Effector CD4-positive, alpha-beta T cell (primary cell): ENCODE data around the gene FAM110A.
"Not testable (repeated sequence)": the region's sequence is repeated elsewhere in the genome, so short reads cannot be mapped to it uniquely, and the experiment has no call there.

Source experiments
- DNase-seq: peaks from one replicate; pipeline ENCODE4 v3.0.0-alpha.2; 2020

Gene FAM110A

DNA sequence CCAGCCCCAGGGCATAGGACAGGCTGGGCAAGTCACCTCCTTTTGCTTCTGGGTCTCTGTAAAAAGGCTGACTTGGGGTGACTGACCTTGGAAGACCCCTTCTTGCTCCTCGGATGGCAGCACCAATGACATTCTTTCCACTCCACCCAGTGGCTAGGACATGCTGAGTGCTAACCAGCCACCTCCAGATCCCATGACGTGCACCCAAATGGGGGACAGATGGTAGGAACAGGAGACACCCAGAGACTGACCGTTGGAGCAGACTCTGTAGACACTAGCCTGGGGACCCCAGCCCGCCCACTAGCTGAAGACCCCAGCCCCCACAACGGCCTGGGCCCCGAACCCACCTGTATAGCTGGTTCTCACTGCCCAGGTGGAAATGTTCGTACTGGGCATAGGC, 44.3 kb downstream of the FAM110A start:
- DNase-seq, result no peak

- no peak for DNase-seq
These were observed 45.2 kb downstream of the FAM110A start for GRCh38 chr20:878511-879307.

- DNase-seq, result no peak
These were observed 46.1 kb downstream of the FAM110A start for GRCh38 chr20:879626-880025.

GRCh38 chr20:881051-881782, 47.7 kb downstream of the FAM110A start:
- DNase-seq, result no peak

DNA sequence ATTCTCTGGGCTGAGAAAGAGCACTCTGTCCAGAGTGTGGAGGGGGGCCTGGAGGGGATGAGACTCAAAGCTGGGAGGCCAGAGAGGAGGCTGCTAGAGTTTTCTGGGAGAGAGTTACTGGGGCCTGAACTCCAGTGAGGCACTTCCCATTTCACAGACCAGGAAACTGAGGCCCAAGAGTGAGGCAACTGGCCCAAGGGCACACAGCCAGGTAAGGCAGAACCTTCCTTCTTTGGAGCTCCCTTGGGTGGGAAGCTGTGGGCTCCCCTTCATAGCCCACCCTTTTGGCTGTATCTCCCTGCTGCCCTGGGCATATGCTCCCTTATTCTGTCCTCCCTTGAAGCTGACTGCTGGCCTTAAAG, 48.2 kb downstream of the FAM110A start:
- DNase-seq, result no peak

DNA sequence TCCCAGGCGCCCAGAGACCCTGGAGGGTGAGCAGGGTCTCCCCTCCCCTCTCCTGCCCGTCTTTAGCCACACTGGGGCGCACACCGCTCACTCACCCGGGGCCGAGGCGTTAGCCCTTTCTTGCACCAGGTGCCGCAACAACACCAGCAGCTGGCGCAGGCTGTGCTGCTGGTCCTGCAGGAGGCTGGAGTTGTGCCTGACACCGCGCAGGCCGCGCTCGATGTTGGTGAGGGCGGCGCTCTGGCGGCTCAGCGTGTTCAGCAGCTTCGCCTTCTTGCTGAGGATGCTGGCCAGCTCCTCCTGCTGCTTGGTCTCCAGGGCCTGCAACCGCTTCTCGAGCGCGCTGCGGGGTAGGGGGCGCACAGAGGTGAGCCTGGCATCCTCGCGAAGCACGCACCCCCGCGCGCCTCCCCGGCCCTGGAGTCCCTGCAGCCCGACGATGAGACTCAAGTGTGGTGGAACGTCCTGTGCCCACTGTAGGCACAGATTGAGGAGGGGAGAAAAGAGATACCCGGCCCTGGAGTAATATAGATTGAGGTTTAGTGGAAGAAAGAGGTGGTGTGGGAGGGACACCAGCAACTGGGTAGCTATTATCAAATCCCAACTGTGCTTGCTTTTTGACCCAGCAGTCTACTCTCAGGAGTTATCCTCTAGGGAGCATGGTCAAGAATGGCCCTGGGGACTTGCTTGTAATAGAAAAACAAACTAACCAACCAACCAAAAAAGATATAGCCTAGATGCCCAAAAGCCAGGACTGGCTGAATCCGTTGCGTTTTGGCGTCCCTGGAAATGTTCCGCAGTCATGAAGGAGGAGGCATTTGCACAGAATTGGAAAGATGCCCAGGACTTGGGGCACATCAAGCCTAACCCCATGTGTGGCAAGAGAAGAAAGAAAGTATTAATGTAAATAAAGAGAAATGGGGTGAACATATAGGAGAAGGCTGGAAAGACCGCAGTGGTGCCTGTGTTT, 51.8 kb downstream of the FAM110A start:
- DNase-seq, result no peak

- no peak for DNase-seq
These were observed 53.6 kb downstream of the FAM110A start for GRCh38 chr20:887137-887536.

DNA sequence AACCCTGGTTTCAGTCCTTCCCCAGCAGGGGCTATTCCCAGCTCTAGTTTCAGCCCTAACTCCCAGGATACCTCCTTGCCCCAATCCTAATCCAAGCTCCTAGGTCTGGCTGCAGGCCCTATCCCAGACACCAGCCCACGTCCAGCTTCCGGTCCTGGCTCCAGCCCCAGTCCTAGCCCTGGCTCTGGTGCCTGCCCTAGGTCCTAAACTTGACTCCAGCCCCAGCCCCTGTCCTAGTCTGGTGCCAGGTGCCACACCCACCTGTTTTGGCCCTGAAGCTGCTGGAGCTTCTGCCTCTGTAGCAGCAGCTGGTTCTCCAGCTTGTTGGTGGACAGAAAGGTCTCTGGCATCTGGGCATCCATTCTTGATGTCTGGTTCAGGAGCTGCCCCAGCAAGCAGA, 54.5 kb downstream of the FAM110A start:
- no peak for DNase-seq

DNA sequence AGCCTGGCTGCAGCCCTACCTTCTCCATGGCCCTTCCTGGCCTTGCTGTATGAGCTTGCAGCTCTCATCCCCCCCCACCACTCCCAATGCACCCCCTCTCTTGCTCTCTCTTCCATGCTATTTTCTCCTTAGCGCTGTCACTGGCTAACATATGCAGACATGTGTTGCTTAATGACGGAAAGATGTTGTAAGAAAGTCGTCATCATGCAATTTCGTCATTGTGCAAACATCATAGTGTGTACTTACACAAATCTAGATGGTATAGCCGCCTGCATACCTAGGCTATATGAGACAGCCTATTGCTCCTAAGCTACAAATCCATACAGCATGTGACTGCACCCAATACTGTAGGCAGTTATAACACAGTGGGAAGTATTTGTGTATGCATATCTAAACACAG, 55.6 kb downstream of the FAM110A start:
- DNase-seq, result no peak

- no peak for DNase-seq
These were observed 56.5 kb downstream of the FAM110A start for GRCh38 chr20:889932-890463.

GRCh38 chr20:890666-891057, 57.1 kb downstream of the FAM110A start:
- no peak for DNase-seq

GRCh38 chr20:891058-891705, 57.7 kb downstream of the FAM110A start:
- no peak for DNase-seq

DNA sequence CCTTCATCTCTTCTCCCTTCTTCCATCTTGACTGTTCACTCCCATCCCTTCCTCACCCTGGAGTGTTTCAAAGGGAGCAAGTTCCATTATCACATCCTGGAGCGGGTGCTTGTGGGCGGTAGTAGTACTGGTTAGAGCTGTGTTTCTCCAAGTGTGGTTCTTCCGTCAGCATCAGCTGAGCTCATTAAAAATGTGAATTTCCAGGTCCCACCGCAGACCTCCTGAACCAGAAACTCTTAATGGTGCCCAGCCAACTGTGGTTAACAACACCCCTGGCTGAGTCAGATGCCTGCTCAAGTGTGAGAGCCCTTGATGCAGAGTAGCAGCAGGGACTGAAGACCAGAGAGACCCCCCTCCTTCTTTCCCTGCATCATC, 58.2 kb downstream of the FAM110A start:
- DNase-seq, result no peak

- DNase-seq, result not testable (repeated sequence)
These were observed 58.9 kb downstream of the FAM110A start for GRCh38 chr20:892371-892770.
